Right atrium auricular region (tissue), 2 donors: ENCODE data around the gene DENND1A. TPM values are rescaled to one million over a fixed set of nuclear protein-coding genes. Genes with fewer than 3 reads are reported as not detected.

Source experiments
- DNase-seq: peaks from one replicate; pipeline ENCODE4 v3.0.0-alpha.2; 2019; ENCODE audit warnings: low spot score
- H3K27ac ChIP-seq, 2 donors: fragments of 200-600 bp; sonication (generic); 1 replicate in 1 of 2; 2 replicates in 1 of 2; pipeline ENCODE4 v1.5.1; 2016 to 2019
- H3K27me3 ChIP-seq, 2 donors: fragments of 200-600 bp; sonication (generic); one replicate each; pipeline versions ENCODE4 v1.5.1 to v1.6.0; 2017 to 2019
- H3K36me3 ChIP-seq: fragments of 200-600 bp; sonication (generic); one replicate; pipeline ENCODE4 v1.5.1; 2016
- H3K4me1 ChIP-seq, 2 donors: fragments of 200-600 bp; sonication (generic); one replicate each; pipeline versions ENCODE4 v1.5.1 to v1.6.0; 2017 to 2019
- H3K4me3 ChIP-seq, 2 donors: fragments of 200-600 bp; sonication (generic); 1 replicate in 1 of 2; 2 replicates in 1 of 2; pipeline ENCODE4 v1.5.1; 2017 to 2019; ENCODE audit warnings: mild to moderate bottlenecking in 1 of 2, moderate library complexity in 1 of 2
- H3K9me3 ChIP-seq, 2 donors: fragments of 200-600 bp; sonication (generic); one replicate each; pipeline ENCODE4 v1.5.1; 2019
- total RNA-seq, 2 donors: library from RNA; depleted of rRNA; stranded (reverse); fragments of >200 nt; gene quantifications; one replicate each; pipeline ENCODE4 v1.1.0, GENCODE V29; 2016
- TF ChIP-seq, protein P1 (sequence below), 2 donors: fragments of 200-600 bp; sonication (generic); IDR thresholded peaks; one replicate each; pipeline ENCODE4 v1.5.1; 2019; ENCODE audit warnings: antibody characterized with exemption in 2 of 2

Gene DENND1A
- total RNA-seq, 2 donors from 2014 or later = 14.9 to 23.6 TPM

DNA sequence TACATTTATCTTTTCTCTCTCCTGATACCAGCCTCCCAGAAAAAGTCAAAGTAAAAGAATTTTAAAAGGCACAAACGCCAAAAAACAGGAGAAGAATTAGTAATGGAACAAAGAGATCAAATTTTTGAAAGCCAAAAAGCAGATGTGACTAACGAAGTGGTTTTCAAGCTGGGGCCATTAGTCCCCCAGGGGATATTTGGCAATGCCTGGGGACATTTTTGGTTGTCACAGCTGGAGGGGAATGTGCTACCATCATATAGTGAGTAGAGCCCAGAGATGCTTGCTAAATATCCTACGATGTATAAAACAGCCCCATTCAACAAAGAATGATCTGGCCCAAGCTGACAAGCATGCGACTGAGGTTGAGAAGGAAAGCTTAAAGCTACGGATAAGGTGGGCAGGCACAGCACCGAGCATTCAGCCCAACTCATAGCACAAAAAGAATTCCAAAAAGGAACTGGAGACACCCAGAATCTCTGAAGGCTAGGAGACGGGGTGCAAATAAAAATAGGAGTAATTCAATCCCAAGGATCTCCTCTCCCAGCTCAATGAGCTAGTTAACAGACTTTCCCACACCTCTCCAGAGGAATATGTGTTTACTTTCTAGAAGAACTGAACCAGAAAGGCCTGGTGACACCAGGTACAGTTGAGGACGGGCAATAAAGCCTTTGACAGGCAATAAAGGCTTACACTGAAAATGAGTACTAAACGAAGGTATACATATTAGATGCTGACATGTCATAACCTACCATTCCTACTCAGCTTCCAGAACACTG is 269.0 kb downstream of the DENND1A start:
- no peaks in the 10 kb centered on the region for H3K27me3 ChIP-seq
- H3K36me3 ChIP-seq = peaks cover 10% of the 10 kb centered on the region
- DNase-seq = no peak
- H3K4me3 ChIP-seq = no peak overlapping the region
- no peak overlapping the region for H3K27ac ChIP-seq
- H3K4me1 ChIP-seq = no peaks in the 10 kb centered on the region
- TF ChIP-seq, protein P1, sequence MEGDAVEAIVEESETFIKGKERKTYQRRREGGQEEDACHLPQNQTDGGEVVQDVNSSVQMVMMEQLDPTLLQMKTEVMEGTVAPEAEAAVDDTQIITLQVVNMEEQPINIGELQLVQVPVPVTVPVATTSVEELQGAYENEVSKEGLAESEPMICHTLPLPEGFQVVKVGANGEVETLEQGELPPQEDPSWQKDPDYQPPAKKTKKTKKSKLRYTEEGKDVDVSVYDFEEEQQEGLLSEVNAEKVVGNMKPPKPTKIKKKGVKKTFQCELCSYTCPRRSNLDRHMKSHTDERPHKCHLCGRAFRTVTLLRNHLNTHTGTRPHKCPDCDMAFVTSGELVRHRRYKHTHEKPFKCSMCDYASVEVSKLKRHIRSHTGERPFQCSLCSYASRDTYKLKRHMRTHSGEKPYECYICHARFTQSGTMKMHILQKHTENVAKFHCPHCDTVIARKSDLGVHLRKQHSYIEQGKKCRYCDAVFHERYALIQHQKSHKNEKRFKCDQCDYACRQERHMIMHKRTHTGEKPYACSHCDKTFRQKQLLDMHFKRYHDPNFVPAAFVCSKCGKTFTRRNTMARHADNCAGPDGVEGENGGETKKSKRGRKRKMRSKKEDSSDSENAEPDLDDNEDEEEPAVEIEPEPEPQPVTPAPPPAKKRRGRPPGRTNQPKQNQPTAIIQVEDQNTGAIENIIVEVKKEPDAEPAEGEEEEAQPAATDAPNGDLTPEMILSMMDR (IDR thresholded peaks at IDR 0.05) = no peak
- H3K9me3 ChIP-seq = peaks cover 0 to 29% of the 10 kb centered on the region in 2 donors

DNA sequence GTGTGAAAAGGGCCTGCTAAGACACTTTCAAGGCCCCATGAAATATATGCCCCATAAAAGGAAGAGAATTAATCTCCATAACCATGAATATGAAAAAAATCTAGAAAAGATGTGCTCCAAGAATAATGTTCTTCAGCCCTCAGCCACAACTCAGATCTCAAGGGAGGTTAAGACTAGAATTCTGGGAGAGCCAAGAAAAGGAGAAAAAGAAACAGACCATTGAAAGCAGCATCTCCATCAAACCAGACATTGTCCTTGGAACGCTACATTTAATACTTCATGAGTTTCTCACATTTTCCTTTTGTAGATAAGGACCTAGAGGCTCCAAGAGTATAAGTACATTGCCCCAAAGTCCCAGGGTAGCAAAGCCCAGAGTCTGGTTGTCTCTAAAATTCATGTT is 270.6 kb downstream of the DENND1A start:
- no peak overlapping the region for H3K27ac ChIP-seq

DNA sequence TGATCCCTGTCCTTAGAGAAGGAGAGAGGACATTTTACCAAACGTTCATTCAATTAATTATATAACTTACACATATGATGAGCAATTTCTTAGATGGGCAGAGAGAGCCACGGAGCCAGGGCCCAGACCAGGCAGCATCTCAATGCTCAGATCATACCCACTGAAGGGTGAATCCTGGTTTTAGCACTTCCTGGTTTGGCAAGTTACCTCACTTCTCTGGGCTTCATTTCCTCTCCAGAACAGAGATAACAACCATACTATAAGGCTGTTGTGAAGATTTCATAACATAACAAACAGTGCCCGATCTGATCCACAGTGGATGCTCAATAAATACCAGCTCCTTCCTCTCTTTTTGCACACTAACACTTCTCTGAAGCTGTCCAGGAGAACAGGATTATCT is 271.1 kb downstream of the DENND1A start:
- no peak for DNase-seq
- TF ChIP-seq, protein P1 (IDR thresholded peaks at IDR 0.05) = no peak
- no peaks in the 10 kb centered on the region for H3K4me1 ChIP-seq
- no peaks in the 10 kb centered on the region for H3K27me3 ChIP-seq
- H3K9me3 ChIP-seq = peaks cover 0 to 13% of the 10 kb centered on the region in 2 donors
- H3K4me3 ChIP-seq = no peak overlapping the region
- H3K27ac ChIP-seq = no peak overlapping the region
- H3K36me3 ChIP-seq = peaks cover 10% of the 10 kb centered on the region

More for the DNA sequence above, 270.6 kb downstream of the DENND1A start:
- Histone ChIP-seq H3K4me3 (no peak overlapping the region), H3K36me3 (peaks cover 10% of the 10 kb centered on the region), H3K9me3 (peaks cover 0 to 17% of the 10 kb centered on the region in 2 donors), H3K4me1 (no peaks in the 10 kb centered on the region), H3K27me3 (no peaks in the 10 kb centered on the region)
- DNase-seq = no peak
- TF ChIP-seq, protein P1 (IDR thresholded peaks at IDR 0.05) = no peak

DNA sequence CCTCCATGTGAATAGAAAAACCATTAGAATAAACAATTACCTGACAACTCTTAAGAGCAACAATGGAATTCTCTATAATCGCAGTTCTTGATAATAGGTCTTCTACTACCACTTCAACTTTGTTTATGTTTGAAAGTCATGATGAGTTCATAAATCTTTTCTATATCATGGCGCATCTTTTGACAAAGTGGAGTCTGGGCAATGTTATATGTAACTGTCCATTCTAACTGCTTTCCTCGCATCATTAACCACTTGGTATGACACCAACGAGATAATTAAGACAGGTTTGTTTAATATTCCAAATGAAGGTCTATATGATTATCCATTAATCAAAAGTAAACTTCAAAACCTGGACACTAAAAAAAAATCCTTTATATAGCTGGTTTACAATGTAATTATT is 272.0 kb downstream of the DENND1A start:
- no peak overlapping the region for H3K27ac ChIP-seq
- H3K36me3 ChIP-seq = peaks cover 10% of the 10 kb centered on the region
- no peaks in the 10 kb centered on the region for H3K27me3 ChIP-seq
- H3K4me3 ChIP-seq = no peak overlapping the region
- H3K4me1 ChIP-seq = no peaks in the 10 kb centered on the region
- H3K9me3 ChIP-seq = peaks cover 0 to 12% of the 10 kb centered on the region in 2 donors
- DNase-seq = no peak
- TF ChIP-seq, protein P1 (IDR thresholded peaks at IDR 0.05) = no peak

DNA sequence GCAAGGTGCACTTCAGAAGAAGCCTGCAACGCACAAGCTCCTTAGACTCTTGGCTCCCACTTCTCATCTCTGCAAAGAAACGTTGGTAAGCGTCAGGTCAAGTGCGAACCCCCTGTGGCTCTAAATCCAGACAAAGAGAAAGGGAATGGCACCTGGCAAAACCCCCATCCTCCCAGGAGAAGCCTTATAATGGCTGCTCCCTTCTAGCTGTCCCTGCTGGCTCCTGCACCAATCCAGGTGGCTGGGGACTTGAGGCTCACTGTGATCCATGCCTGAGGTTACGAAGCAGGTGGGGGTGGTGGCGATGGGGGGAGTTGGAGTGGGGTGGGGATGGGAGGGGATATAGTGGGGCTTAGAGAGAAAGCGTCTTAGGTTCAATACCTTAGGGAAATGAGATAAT is 272.8 kb downstream of the DENND1A start:
- Histone ChIP-seq H3K27me3 (no peaks in the 10 kb centered on the region), H3K9me3 (peaks cover 0 to 3% of the 10 kb centered on the region in 2 donors), H3K4me3 (no peak overlapping the region), H3K36me3 (peaks cover 1% of the 10 kb centered on the region), H3K27ac (no peak overlapping the region), H3K4me1 (no peaks in the 10 kb centered on the region)
- TF ChIP-seq, protein P1 (IDR thresholded peaks at IDR 0.05) = no peak
- no peak for DNase-seq
